Measurements from ENCODE around the gene SDHB.

GRCh38 chr1:16979475-16980327, 74.1 kb downstream of the SDHB start:
- TF ChIP-seq, protein P1, sequence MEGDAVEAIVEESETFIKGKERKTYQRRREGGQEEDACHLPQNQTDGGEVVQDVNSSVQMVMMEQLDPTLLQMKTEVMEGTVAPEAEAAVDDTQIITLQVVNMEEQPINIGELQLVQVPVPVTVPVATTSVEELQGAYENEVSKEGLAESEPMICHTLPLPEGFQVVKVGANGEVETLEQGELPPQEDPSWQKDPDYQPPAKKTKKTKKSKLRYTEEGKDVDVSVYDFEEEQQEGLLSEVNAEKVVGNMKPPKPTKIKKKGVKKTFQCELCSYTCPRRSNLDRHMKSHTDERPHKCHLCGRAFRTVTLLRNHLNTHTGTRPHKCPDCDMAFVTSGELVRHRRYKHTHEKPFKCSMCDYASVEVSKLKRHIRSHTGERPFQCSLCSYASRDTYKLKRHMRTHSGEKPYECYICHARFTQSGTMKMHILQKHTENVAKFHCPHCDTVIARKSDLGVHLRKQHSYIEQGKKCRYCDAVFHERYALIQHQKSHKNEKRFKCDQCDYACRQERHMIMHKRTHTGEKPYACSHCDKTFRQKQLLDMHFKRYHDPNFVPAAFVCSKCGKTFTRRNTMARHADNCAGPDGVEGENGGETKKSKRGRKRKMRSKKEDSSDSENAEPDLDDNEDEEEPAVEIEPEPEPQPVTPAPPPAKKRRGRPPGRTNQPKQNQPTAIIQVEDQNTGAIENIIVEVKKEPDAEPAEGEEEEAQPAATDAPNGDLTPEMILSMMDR (IDR thresholded peaks at IDR 0.05), result no peak
- no peak for TF ChIP-seq EZH2 (IDR thresholded peaks at IDR 0.05; ENCODE audit: borderline replicate concordance, insufficient read depth, low read depth, low read length, poor library complexity, severe bottlenecking)

Data from B cell (primary cell).